Panc1 (cell line): Measurements from ENCODE around the gene RASGEF1C. TPM values are rescaled to one million over a fixed set of nuclear protein-coding genes. Genes with fewer than 3 reads are reported as not detected.

Experiments
- ATAC-seq: fragments of 200-7000 bp; cut with Tn5 transposase; 2 replicates; pipeline ENCODE4 v1.9.1; 2020; ENCODE audit warnings: mild to moderate bottlenecking, moderate library complexity
- BruUV-seq: library from RNA; stranded (reverse); fragments of 400-500 nt; replicated peaks from 2 replicates; lab custom pipeline; 2021; lab: Mats Ljungman, UMichigan
- CTCF ChIA-PET: fragments of 300-600 bp; sonication (Branson Sonifier 250); formaldehyde crosslinking; loops from one replicate; lab custom pipeline; 2022; ENCODE audit warnings: antibody characterized with exemption; lab: Charles Lee
- POLR2A ChIA-PET: fragments of 300-600 bp; sonication (Branson Sonifier 250); formaldehyde crosslinking; loops from one replicate; lab custom pipeline; 2022; ENCODE audit warnings: antibody characterized with exemption; lab: Charles Lee
- DNase-seq: peaks from one replicate; pipeline ENCODE4 v3.0.0-alpha.2; 2010; ENCODE audit warnings: low read depth, low spot score
- H3K27ac ChIP-seq: 2 replicates; pipeline ENCODE4 v1.5.1; 2011; ENCODE audit warnings: mild to moderate bottlenecking, low read length, inconsistent platforms
- H3K27me3 ChIP-seq: fragments of 200-500 bp; sonication (Bioruptor generic); 2 replicates; pipeline ENCODE4 v1.6.0; 2014; ENCODE audit warnings: low read length, inconsistent platforms; ENCODE audit not compliant: control insufficient read depth, insufficient read depth
- H3K36me3 ChIP-seq: fragments of 200-500 bp; sonication (Bioruptor generic); 2 replicates; pipeline ENCODE4 v1.5.1; 2014; ENCODE audit warnings: inconsistent platforms, mild to moderate bottlenecking, low read length, moderate library complexity; ENCODE audit not compliant: control insufficient read depth, insufficient read depth
- H3K4me1 ChIP-seq: 2 replicates; pipeline ENCODE4 v1.5.1; 2011; ENCODE audit warnings: inconsistent platforms, mild to moderate bottlenecking, low read length, moderate library complexity; ENCODE audit not compliant: control insufficient read depth, insufficient read depth
- H3K4me3 ChIP-seq, 2 experiments: 2 replicates each; pipeline ENCODE4 v1.5.1; 2011 to 2012; ENCODE audit warnings: low read depth in 2 of 2, low read length in 2 of 2, mild to moderate bottlenecking in 2 of 2, inconsistent platforms in 1 of 2, moderate library complexity in 1 of 2
- H3K9me3 ChIP-seq: fragments of 200-500 bp; sonication (Bioruptor generic); 2 replicates; pipeline ENCODE4 v1.5.1; 2014; ENCODE audit warnings: low read depth, mild to moderate bottlenecking, inconsistent platforms, low read length, moderate library complexity; ENCODE audit not compliant: control insufficient read depth, insufficient read depth
- POLR2AphosphoS5 ChIP-seq: IDR thresholded peaks from 2 replicates; pipeline ENCODE4 v1.6.1; 2012; ENCODE audit warnings: mild to moderate bottlenecking, low read depth, low read length, moderate library complexity
- SIN3A ChIP-seq: IDR thresholded peaks from 2 replicates; pipeline ENCODE4 v1.6.1; 2012; ENCODE audit warnings: low read depth, mild to moderate bottlenecking, low read length, moderate library complexity, borderline replicate concordance; ENCODE audit not compliant: insufficient read depth
- TCF7L2 ChIP-seq: IDR thresholded peaks from 2 replicates; pipeline ENCODE4 v1.6.1; 2011; ENCODE audit warnings: mild to moderate bottlenecking, low read depth, low read length, inconsistent platforms
- in situ Hi-C: cut with HindIII; loops from 2 replicates; pipeline ENCODE4 v1.10.0; 2016; ENCODE audit warnings: low sequenced_read_pairs, low pct_unique_long_range_greater_than_20kb
- intact Hi-C: fragments of 100-400 bp; cut with micrococcal nuclease; formaldehyde crosslinking; loops from one replicate; pipeline ENCODE4 v1.10.0; 2022; ENCODE audit not compliant: unreplicated experiment
- total RNA-seq: library from RNA; stranded (reverse); gene quantifications from one replicate; pipeline ENCODE4 v1.2.1, GENCODE V29; 2021; ENCODE audit not compliant: unreplicated experiment
- TF ChIP-seq, protein P1 (sequence below): fragments of 450-650 bp; IDR thresholded peaks from 2 replicates; pipeline ENCODE4 v1.5.1; 2017; ENCODE audit warnings: mild to moderate bottlenecking
- TF ChIP-seq, protein P2 (sequence below), 2 experiments: IDR thresholded peaks; 2 replicates each; pipeline ENCODE4 v1.6.1; 2011 to 2012; ENCODE audit warnings: low read depth in 2 of 2, control low read depth in 1 of 2, low read length in 1 of 2, mild to moderate bottlenecking in 1 of 2, moderate library complexity in 1 of 2; ENCODE audit not compliant: insufficient read depth in 1 of 2

Gene RASGEF1C
- total RNA-seq, 1 experiment from 2014 or later, result 0.49 TPM

DNA sequence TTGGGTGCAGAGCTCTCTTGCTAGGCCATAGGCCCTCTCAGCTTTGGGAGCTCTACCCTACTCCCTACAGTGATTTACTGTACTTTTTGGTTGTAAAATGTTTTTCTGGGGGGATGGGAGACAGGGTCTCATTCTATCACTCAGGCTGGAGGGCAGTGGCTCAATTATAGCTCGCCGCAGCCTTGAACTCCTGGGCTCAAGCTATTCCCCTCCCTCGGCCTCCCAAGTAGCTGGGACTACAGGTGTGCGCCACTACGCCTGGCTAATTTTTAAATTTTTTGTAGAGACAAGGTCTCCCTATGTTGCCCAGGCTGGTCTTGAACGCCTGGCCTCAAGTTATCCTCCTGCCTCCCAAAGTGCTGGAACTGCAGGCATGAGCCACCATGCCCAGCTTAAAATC lies 115.8 kb downstream of the RASGEF1C start:
- intact Hi-C loops, result loop anchor here (10.0 kb wide), 1 partner anchor 238 kb away; the partner anchor contains the start of gene MRNIP

DNA sequence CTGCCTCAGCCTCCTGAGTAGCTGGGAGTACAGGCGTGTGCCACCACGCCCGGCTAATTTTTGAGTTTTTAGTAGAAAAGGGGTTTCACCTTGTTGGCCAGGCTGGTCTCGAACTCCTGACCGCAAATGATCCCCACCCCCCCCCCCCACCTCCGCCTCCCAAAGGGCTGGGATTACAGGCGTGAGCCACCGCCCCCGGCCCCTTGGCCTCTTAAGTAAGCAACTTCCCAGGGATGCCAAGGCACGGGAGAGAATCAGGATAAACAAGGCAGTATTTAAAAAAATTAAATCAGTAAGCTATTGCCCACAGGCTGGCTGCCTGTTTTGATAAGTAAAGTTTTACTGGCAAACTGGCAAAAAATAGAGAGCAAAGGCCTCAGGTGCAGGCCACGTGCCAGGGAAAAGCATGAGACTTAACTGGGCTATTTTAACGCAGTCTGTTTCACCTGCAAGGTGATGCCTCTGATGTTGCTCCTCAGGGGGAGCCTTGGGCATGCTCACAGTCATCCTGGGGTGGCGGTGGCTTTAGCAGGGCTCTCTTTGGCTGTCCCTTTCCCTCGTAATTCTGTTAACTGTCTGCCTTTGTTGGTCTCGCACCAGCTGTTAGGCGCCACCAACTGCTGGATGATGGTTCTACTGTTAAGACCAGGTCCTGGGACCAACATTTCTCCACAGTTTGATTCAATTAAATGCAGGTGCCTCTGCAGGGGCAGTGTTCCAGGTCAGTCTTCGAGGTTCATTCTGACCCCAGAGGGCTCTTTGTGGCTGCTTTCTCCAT lies 118.1 kb downstream of the RASGEF1C start:
- in situ Hi-C loops, result no loop called here
- Histone ChIP-seq H3K36me3 (no peaks in the 10 kb centered on the region), H3K27me3 (no peaks in the 10 kb centered on the region), H3K4me1 (peaks cover 6% of the 10 kb centered on the region; the same call in 1 of the 2 replicates), H3K9me3 (no peaks in the 10 kb centered on the region), H3K27ac (peak overlapping the region; percentile 68; the same call in 1 of the 2 replicates), H3K4me3 (peak overlapping the region; percentile 51 to 69)
- DNase-seq, result no peak
- TF ChIP-seq, protein P1, sequence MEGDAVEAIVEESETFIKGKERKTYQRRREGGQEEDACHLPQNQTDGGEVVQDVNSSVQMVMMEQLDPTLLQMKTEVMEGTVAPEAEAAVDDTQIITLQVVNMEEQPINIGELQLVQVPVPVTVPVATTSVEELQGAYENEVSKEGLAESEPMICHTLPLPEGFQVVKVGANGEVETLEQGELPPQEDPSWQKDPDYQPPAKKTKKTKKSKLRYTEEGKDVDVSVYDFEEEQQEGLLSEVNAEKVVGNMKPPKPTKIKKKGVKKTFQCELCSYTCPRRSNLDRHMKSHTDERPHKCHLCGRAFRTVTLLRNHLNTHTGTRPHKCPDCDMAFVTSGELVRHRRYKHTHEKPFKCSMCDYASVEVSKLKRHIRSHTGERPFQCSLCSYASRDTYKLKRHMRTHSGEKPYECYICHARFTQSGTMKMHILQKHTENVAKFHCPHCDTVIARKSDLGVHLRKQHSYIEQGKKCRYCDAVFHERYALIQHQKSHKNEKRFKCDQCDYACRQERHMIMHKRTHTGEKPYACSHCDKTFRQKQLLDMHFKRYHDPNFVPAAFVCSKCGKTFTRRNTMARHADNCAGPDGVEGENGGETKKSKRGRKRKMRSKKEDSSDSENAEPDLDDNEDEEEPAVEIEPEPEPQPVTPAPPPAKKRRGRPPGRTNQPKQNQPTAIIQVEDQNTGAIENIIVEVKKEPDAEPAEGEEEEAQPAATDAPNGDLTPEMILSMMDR, result peak; percentile 39
- TF ChIP-seq POLR2AphosphoS5, result no peak
- ChIA-PET POLR2A (no interaction called here), CTCF (interaction anchor here (0.6 to 0.8 kb wide), 5 partner anchors 21 to 726 kb away, joined by 3 to 14 read pairs (median 5); no protein-coding TSS in a partner anchor)
- intact Hi-C loops, result loop anchor here (10.0 kb wide), 1 partner anchor 236 kb away; the partner anchor contains the start of gene MRNIP
- ATAC-seq, result peak; percentile 88
- BruUV-seq, result no TSS peak

More for the DNA sequence above, 115.8 kb downstream of the RASGEF1C start:
- no peak overlapping the region for H3K4me3 ChIP-seq
- DNase-seq (no peak), ATAC-seq (no peak)
- BruUV-seq, result no TSS peak
- H3K27ac ChIP-seq, result no peak overlapping the region
- TF ChIP-seq SIN3A (no peak), TCF7L2 (no peak), POLR2AphosphoS5 (no peak)
- TF ChIP-seq, protein P2, sequence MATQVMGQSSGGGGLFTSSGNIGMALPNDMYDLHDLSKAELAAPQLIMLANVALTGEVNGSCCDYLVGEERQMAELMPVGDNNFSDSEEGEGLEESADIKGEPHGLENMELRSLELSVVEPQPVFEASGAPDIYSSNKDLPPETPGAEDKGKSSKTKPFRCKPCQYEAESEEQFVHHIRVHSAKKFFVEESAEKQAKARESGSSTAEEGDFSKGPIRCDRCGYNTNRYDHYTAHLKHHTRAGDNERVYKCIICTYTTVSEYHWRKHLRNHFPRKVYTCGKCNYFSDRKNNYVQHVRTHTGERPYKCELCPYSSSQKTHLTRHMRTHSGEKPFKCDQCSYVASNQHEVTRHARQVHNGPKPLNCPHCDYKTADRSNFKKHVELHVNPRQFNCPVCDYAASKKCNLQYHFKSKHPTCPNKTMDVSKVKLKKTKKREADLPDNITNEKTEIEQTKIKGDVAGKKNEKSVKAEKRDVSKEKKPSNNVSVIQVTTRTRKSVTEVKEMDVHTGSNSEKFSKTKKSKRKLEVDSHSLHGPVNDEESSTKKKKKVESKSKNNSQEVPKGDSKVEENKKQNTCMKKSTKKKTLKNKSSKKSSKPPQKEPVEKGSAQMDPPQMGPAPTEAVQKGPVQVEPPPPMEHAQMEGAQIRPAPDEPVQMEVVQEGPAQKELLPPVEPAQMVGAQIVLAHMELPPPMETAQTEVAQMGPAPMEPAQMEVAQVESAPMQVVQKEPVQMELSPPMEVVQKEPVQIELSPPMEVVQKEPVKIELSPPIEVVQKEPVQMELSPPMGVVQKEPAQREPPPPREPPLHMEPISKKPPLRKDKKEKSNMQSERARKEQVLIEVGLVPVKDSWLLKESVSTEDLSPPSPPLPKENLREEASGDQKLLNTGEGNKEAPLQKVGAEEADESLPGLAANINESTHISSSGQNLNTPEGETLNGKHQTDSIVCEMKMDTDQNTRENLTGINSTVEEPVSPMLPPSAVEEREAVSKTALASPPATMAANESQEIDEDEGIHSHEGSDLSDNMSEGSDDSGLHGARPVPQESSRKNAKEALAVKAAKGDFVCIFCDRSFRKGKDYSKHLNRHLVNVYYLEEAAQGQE (IDR thresholded peaks at IDR 0.05; ENCODE audit: insufficient read depth in 1 of 2, low read depth in 2 of 2, low read length in 1 of 2), result no peak
- TF ChIP-seq, protein P1, result no peak
- H3K36me3 ChIP-seq, result no peaks in the 10 kb centered on the region
- H3K9me3 ChIP-seq, result no peaks in the 10 kb centered on the region
- no peaks in the 10 kb centered on the region for H3K27me3 ChIP-seq
- in situ Hi-C loops, result no loop called here
- ChIA-PET CTCF (no interaction called here), POLR2A (interaction anchor here (0.7 kb wide), 1 partner anchor 15 kb away, joined by 8 read pairs; no protein-coding TSS in a partner anchor)
- H3K4me1 ChIP-seq, result peaks cover 6% of the 10 kb centered on the region; the same call in 1 of the 2 replicates
